GM19455 (cell line): ENCODE data around the gene MBD3.
"Not testable (repeated sequence)": the region's sequence is repeated elsewhere in the genome, so short reads cannot be mapped to it uniquely, and the experiment has no call there.

Experiments
- ATAC-seq: cut with Tn5 transposase; IDR thresholded peaks from one replicate; pipeline ENCODE4 v1.9.1; 2021; ENCODE audit not compliant: unreplicated experiment

Gene MBD3

GRCh38 chr19:1549332-1549945 is 43.2 kb downstream of the MBD3 start:
- ATAC-seq = no peak

GRCh38 chr19:1540365-1540925 is 52.2 kb downstream of the MBD3 start:
- no peak for ATAC-seq

GRCh38 chr19:1539749-1540148 is 52.9 kb downstream of the MBD3 start:
- ATAC-seq = not testable (repeated sequence)

- no peak for ATAC-seq
These were observed 53.7 kb downstream of the MBD3 start for GRCh38 chr19:1538978-1539377.

GRCh38 chr19:1535699-1536098 is 57.0 kb downstream of the MBD3 start:
- ATAC-seq = not testable (repeated sequence)

GRCh38 chr19:1534972-1535371 is 57.7 kb downstream of the MBD3 start:
- no peak for ATAC-seq

- no peak for ATAC-seq
These were observed 59.0 kb downstream of the MBD3 start for GRCh38 chr19:1533510-1534150.

GRCh38 chr19:1532003-1532402 is 60.7 kb downstream of the MBD3 start:
- ATAC-seq = no peak

GRCh38 chr19:1531587-1531986 is 61.1 kb downstream of the MBD3 start:
- ATAC-seq = no peak

- not testable (repeated sequence) for ATAC-seq
These were observed 61.8 kb downstream of the MBD3 start for GRCh38 chr19:1530856-1531255.

GRCh38 chr19:1529430-1529816 is 63.2 kb downstream of the MBD3 start:
- ATAC-seq = no peak

GRCh38 chr19:1528596-1529429 is 63.9 kb downstream of the MBD3 start:
- no peak for ATAC-seq

- no peak for ATAC-seq
These were observed 64.9 kb downstream of the MBD3 start for GRCh38 chr19:1527650-1528309.

- ATAC-seq = no peak
These were observed 65.6 kb downstream of the MBD3 start for GRCh38 chr19:1526979-1527649.

- ATAC-seq = no peak
These were observed 66.4 kb downstream of the MBD3 start for GRCh38 chr19:1526066-1526778.

GRCh38 chr19:1525343-1525742 is 67.3 kb downstream of the MBD3 start:
- no peak for ATAC-seq

GRCh38 chr19:1524972-1525325 is 67.7 kb downstream of the MBD3 start:
- no peak for ATAC-seq

GRCh38 chr19:1524287-1524971 is 68.2 kb downstream of the MBD3 start:
- no peak for ATAC-seq
